ENCODE data around the gene CBARP.

Gene CBARP

GRCh38 chr19:1278713-1279660, 41.2 kb upstream of the CBARP start:
- no peak for DNase-seq (ENCODE audit: low read depth)
- no peak overlapping the region for H3K4me3 ChIP-seq (ENCODE audit: control insufficient read depth, low read depth, low read length)
- TF ChIP-seq CTCF (conservative IDR thresholded peaks at IDR 0.05; ENCODE audit: control insufficient read depth, insufficient read depth, low read depth, low read length) = no peak

- H3K4me3 ChIP-seq (ENCODE audit: control insufficient read depth, low read depth, low read length) = no peak overlapping the region
- no peak for TF ChIP-seq CTCF (conservative IDR thresholded peaks at IDR 0.05; ENCODE audit: control insufficient read depth, insufficient read depth, low read depth, low read length)
- no peak for DNase-seq (ENCODE audit: low read depth)
Measured at GRCh38 chr19:1278074-1278473, 40.3 kb upstream of the CBARP start.

GRCh38 chr19:1277061-1277460, 39.3 kb upstream of the CBARP start:
- H3K4me3 ChIP-seq (ENCODE audit: control insufficient read depth, low read depth, low read length) = no peak overlapping the region

GRCh38 chr19:1276628-1277022, 38.8 kb upstream of the CBARP start:
- DNase-seq (ENCODE audit: low read depth) = no peak
- no peak for TF ChIP-seq CTCF (conservative IDR thresholded peaks at IDR 0.05; ENCODE audit: control insufficient read depth, insufficient read depth, low read depth, low read length)
- peak overlapping the region; percentile 60 for H3K4me3 ChIP-seq (ENCODE audit: control insufficient read depth, low read depth, low read length)

More at GRCh38 chr19:1277061-1277460, 39.3 kb upstream of the CBARP start:
- TF ChIP-seq CTCF (conservative IDR thresholded peaks at IDR 0.05; ENCODE audit: control insufficient read depth, insufficient read depth, low read depth, low read length) = no peak
- no peak for DNase-seq (ENCODE audit: low read depth)

GRCh38 chr19:1275976-1276627, 38.3 kb upstream of the CBARP start:
- H3K4me3 ChIP-seq (ENCODE audit: control insufficient read depth, low read depth, low read length) = peak overlapping the region; percentile 60
- DNase-seq (ENCODE audit: low read depth) = no peak
- TF ChIP-seq CTCF (conservative IDR thresholded peaks at IDR 0.05; ENCODE audit: control insufficient read depth, insufficient read depth, low read depth, low read length) = no peak

GRCh38 chr19:1275260-1275975, 37.6 kb upstream of the CBARP start, which contains the start of gene FAM174C:
FAM174C (plus strand) TSS chr19:1275530; CDS start chr19:1275550, 20 bp downstream.
- peak; percentile 97 for DNase-seq (ENCODE audit: low read depth)
- H3K4me3 ChIP-seq (ENCODE audit: control insufficient read depth, low read depth, low read length) = peak within 1 kb of the TSS; percentile 60
- no peak for TF ChIP-seq CTCF (conservative IDR thresholded peaks at IDR 0.05; ENCODE audit: control insufficient read depth, insufficient read depth, low read depth, low read length)

Measured in fibroblast of mammary gland (primary cell).